ENCODE data around the gene ROBO1. TPM values are rescaled to one million over a fixed set of nuclear protein-coding genes. Genes with fewer than 3 reads are reported as not detected.

ROBO1 gene
- total and polyA plus RNA-seq, 2 experiments from 2014 or later: 29.3 to 171 TPM

DNA sequence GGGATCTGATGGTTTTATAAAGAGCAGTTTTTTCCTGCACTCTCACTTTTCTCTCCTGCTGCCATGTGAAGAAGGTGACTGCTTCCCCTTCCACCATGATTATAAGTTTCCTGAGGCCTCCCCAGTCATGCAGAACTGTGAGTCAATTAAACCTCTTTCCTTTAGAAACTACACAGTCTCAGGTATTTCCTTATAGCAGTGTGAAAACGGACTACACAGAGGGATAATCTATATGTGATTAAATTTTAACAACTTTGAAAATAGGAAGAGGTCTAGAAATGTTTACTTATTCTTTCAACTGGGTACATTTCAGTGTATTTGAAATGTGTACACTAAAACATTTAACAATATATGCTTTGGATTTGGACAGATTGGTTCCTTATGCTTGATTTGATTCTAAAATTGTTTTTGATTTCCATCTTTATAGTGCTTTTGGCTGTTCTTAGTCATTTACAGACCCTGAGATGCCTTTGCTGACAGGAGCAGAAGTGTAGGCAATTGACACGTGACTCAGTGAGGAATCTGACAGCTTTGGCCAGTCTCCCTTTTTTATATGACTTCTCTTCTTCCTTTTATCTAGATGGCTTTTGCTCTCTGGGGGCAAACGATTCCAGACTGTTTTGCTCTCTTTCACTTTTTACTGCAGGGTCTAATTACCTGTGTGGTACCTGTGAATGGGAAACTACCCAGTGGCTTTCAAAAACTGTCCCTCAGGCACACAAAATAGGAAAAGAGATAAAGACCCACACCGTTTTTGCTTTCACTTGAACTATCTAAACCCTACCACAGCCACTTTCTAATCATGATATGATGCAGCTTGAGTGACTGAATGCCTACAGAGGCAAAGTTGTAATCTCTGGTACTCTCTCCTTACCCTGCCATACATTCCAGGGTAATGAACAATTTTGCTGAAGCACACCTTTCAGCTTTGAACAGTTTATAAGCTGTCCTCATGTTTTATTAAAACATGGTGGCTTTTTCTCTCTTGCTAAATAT is 422.6 kb downstream of the ROBO1 start:
- TF ChIP-seq CTCF (IDR thresholded peaks at IDR 0.05; ENCODE audit: low read depth, low read length): no peak
- Histone ChIP-seq H3K36me3 (no peaks in the 10 kb centered on the region), H3K4me3 (no peak overlapping the region), H3K27me3 (no peaks in the 10 kb centered on the region), H3K4me1 (ENCODE audit: low read depth) (peaks cover 40% of the 10 kb centered on the region), H3K9me3 (ENCODE audit: low read depth) (no peaks in the 10 kb centered on the region), H3K27ac (peak overlapping the region; percentile 77)
- DNase-seq (ENCODE audit: low read depth in 1 of 2, low spot score in 1 of 2): peak in 1 of 2 donors; percentile 26

DNA sequence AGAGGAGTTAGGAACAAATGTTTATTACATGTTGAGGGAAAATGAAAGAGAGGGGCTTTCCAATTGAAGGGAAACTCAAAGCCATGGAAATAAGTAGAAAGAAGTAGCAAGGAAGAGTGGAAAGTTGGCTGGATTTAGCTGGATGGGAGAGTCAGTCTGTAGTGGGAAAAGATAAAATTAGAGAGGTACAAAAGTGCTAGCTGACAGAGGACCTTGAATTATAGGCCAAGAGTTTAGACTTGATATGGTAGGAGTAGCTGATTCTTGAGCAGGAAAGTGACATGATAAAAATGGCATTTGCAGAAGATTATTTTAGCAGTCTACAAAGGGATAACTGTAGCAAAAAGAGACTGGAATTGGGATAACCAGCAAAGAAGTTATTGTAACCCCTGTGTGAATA is 425.8 kb downstream of the ROBO1 start:
- H3K4me3 ChIP-seq: no peak overlapping the region
- H3K36me3 ChIP-seq: no peaks in the 10 kb centered on the region
- peak in 1 of 2 donors; percentile 29 for DNase-seq (ENCODE audit: low read depth in 1 of 2, low spot score in 1 of 2)
- peaks cover 47% of the 10 kb centered on the region for H3K4me1 ChIP-seq (ENCODE audit: low read depth)
- H3K9me3 ChIP-seq (ENCODE audit: low read depth): no peaks in the 10 kb centered on the region
- H3K27ac ChIP-seq: peak overlapping the region; percentile 77
- no peak for TF ChIP-seq CTCF (IDR thresholded peaks at IDR 0.05; ENCODE audit: low read depth, low read length)
- no peaks in the 10 kb centered on the region for H3K27me3 ChIP-seq

DNA sequence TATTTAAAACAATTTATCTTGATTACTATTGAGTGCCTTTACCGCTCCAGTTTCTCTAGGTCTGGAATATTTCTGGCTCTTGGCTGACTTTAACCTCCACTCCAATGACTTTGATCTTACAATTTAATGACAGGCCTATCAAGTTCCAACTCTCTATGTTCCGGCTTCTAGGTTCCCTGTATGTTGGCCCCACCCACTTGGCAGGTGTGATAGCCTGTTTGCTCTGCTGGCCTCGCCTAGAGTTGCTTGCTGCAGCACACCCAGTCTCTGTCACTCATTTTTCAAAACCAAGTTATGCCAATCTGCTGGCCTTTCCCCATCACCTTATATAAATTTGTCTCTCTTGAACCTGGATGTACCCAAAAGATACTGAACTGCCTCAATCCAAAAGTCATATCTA is 428.0 kb downstream of the ROBO1 start:
- no peaks in the 10 kb centered on the region for H3K9me3 ChIP-seq (ENCODE audit: low read depth)
- TF ChIP-seq CTCF (IDR thresholded peaks at IDR 0.05; ENCODE audit: low read depth, low read length): no peak
- no peak overlapping the region for H3K4me3 ChIP-seq
- DNase-seq (ENCODE audit: low read depth in 1 of 2, low spot score in 1 of 2): no peak
- no peak overlapping the region for H3K27ac ChIP-seq
- H3K27me3 ChIP-seq: no peaks in the 10 kb centered on the region
- no peaks in the 10 kb centered on the region for H3K36me3 ChIP-seq
- H3K4me1 ChIP-seq (ENCODE audit: low read depth): peaks cover 32% of the 10 kb centered on the region

DNA sequence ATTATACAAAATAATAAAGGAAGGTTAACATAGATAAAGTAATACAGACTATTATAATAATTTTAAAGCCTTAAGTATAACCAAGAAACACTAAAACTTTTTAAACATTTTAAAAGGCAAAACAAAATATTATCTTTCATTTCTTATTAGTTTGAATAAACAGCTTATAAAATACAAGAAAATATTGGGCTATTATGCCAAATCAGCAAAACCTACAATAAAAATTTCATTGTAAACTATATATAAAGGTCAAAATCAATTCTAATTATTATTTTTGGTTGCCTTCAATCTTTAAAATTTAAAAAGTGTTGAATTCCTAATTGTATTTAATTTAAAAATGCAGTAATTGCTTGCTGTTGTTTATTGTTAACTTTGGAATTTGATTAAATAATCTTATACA is 430.0 kb downstream of the ROBO1 start:
- no peaks in the 10 kb centered on the region for H3K9me3 ChIP-seq (ENCODE audit: low read depth)
- no peak overlapping the region for H3K4me3 ChIP-seq
- DNase-seq (ENCODE audit: low read depth in 1 of 2, low spot score in 1 of 2): no peak
- H3K27me3 ChIP-seq: no peaks in the 10 kb centered on the region
- H3K27ac ChIP-seq: no peak overlapping the region
- no peak for TF ChIP-seq CTCF (IDR thresholded peaks at IDR 0.05; ENCODE audit: low read depth, low read length)
- H3K36me3 ChIP-seq: no peaks in the 10 kb centered on the region
- H3K4me1 ChIP-seq (ENCODE audit: low read depth): peaks cover 31% of the 10 kb centered on the region

DNA sequence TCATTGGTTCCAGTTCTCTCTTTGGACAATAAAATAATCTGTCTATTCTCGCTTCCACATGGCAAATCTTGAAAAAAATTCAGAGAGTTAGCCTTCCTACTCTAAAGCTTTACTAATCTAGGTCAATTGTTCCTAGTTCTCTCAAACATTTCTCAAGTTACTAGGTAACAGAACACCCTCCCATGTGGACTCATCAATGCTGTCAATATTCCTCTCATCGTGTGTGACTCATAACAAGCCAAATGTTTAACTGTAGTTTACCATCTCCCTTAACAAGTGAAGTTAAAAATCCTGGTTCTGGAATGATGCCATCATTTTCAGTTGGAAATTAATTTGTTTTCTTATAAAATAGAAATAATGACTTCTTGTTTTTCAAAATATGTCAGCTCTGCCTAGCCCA is 438.6 kb downstream of the ROBO1 start:
- no peaks in the 10 kb centered on the region for H3K36me3 ChIP-seq
- DNase-seq (ENCODE audit: low read depth in 1 of 2, low spot score in 1 of 2): no peak
- H3K4me1 ChIP-seq (ENCODE audit: low read depth): no peaks in the 10 kb centered on the region
- TF ChIP-seq CTCF (IDR thresholded peaks at IDR 0.05; ENCODE audit: low read depth, low read length): no peak
- H3K27me3 ChIP-seq: no peaks in the 10 kb centered on the region
- H3K9me3 ChIP-seq (ENCODE audit: low read depth): no peaks in the 10 kb centered on the region
- H3K27ac ChIP-seq: no peak overlapping the region
- no peak overlapping the region for H3K4me3 ChIP-seq

Data from cardiac muscle cell (in vitro differentiated cells and primary cell).